HL-60 (cell line): Measurements from ENCODE around the gene TUT4.

Source experiments
- DNase-seq, 2 experiments: peaks; one replicate each; pipeline ENCODE4 v3.0.0-alpha.2; 2010 to 2020; ENCODE audit warnings: low read depth in 1 of 2, low spot score in 1 of 2
- H3K27ac ChIP-seq: fragments of 250-450 bp; sonication (Bioruptor Pico); replicated peaks from 2 replicates; pipeline ENCODE4 v1.5.1; 2020; ENCODE audit warnings: mild to moderate bottlenecking, moderate library complexity
- H3K27me3 ChIP-seq: fragments of 250-450 bp; sonication (Bioruptor Pico); 2 replicates; pipeline ENCODE4 v1.5.1; 2021; ENCODE audit warnings: mild to moderate bottlenecking, moderate library complexity; ENCODE audit not compliant: insufficient read depth, poor library complexity, severe bottlenecking
- H3K4me3 ChIP-seq: replicated peaks from 2 replicates; pipeline ENCODE4 v1.5.1; 2011; ENCODE audit warnings: mild to moderate bottlenecking, control low read depth, low read length; ENCODE audit not compliant: insufficient read depth
- GABPA ChIP-seq: IDR thresholded peaks from 2 replicates; pipeline ENCODE4 v1.6.1; 2012; ENCODE audit warnings: low read depth
- POLR2AphosphoS5 ChIP-seq: IDR thresholded peaks from 2 replicates; pipeline ENCODE4 v1.6.1; 2012; ENCODE audit warnings: low read depth
- SPI1 ChIP-seq: IDR thresholded peaks from 2 replicates; pipeline ENCODE4 v1.6.1; 2012; ENCODE audit warnings: low read depth, mild to moderate bottlenecking, borderline replicate concordance
- TF ChIP-seq, protein P1 (sequence below): IDR thresholded peaks from 2 replicates; pipeline ENCODE4 v1.6.1; 2012; ENCODE audit warnings: low read depth; ENCODE audit not compliant: insufficient replicate concordance
- TF ChIP-seq, protein P2 (sequence below): IDR thresholded peaks from one replicate; pipeline ENCODE4 v1.5.1; 2011; ENCODE audit warnings: low read length, control low read depth, inconsistent platforms; ENCODE audit not compliant: insufficient read depth

Gene TUT4

DNA sequence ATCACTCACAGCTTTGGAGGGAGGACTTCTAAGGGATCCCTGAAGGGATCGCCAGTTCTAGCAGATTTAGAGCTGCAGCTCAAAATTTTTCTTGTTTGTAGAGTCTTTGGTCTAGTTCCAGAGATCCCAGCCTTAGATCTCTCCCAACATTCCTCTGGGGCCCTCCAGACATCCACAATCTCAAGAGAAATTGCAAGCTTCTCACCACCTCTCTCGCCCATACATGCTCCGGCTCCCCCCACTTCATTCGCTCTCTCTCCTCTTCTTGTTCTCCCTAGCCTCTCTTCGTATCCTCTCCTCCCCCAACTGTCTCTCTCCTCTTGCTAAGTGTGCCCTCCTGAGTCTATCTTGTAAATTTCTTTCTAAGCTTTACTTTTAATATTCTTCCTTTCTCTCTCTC is 15.1 kb upstream of the TUT4 start:
- no peak overlapping the region for H3K4me3 ChIP-seq

DNA sequence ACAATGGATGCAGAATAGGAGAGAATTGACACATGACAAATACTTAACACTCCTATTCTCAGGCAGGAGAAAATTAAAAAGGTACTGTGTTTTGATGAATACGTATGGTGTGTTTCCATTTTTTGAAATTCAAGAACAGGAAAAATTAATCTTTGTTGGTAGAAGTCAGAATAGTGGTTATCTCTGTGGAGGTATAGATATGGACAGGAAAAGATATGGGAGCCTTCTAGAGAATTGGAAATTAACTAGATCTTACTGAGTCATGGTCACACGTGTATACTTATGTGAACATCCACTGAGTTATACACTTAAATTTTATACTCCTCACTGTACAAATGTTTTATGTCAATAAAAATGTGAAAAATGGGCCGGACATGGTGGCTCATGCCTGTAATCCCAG is 9.9 kb upstream of the TUT4 start:
- DNase-seq, result no peak
- H3K4me3 ChIP-seq, result no peak overlapping the region
- H3K27ac ChIP-seq, result no peak overlapping the region
- H3K27me3 ChIP-seq, result no peaks in the 10 kb centered on the region
- TF ChIP-seq GABPA, result no peak
- TF ChIP-seq, protein P1, sequence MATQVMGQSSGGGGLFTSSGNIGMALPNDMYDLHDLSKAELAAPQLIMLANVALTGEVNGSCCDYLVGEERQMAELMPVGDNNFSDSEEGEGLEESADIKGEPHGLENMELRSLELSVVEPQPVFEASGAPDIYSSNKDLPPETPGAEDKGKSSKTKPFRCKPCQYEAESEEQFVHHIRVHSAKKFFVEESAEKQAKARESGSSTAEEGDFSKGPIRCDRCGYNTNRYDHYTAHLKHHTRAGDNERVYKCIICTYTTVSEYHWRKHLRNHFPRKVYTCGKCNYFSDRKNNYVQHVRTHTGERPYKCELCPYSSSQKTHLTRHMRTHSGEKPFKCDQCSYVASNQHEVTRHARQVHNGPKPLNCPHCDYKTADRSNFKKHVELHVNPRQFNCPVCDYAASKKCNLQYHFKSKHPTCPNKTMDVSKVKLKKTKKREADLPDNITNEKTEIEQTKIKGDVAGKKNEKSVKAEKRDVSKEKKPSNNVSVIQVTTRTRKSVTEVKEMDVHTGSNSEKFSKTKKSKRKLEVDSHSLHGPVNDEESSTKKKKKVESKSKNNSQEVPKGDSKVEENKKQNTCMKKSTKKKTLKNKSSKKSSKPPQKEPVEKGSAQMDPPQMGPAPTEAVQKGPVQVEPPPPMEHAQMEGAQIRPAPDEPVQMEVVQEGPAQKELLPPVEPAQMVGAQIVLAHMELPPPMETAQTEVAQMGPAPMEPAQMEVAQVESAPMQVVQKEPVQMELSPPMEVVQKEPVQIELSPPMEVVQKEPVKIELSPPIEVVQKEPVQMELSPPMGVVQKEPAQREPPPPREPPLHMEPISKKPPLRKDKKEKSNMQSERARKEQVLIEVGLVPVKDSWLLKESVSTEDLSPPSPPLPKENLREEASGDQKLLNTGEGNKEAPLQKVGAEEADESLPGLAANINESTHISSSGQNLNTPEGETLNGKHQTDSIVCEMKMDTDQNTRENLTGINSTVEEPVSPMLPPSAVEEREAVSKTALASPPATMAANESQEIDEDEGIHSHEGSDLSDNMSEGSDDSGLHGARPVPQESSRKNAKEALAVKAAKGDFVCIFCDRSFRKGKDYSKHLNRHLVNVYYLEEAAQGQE, result no peak
- TF ChIP-seq POLR2AphosphoS5, result no peak
- no peak for TF ChIP-seq SPI1
- TF ChIP-seq, protein P2, sequence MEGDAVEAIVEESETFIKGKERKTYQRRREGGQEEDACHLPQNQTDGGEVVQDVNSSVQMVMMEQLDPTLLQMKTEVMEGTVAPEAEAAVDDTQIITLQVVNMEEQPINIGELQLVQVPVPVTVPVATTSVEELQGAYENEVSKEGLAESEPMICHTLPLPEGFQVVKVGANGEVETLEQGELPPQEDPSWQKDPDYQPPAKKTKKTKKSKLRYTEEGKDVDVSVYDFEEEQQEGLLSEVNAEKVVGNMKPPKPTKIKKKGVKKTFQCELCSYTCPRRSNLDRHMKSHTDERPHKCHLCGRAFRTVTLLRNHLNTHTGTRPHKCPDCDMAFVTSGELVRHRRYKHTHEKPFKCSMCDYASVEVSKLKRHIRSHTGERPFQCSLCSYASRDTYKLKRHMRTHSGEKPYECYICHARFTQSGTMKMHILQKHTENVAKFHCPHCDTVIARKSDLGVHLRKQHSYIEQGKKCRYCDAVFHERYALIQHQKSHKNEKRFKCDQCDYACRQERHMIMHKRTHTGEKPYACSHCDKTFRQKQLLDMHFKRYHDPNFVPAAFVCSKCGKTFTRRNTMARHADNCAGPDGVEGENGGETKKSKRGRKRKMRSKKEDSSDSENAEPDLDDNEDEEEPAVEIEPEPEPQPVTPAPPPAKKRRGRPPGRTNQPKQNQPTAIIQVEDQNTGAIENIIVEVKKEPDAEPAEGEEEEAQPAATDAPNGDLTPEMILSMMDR, result no peak

More for the DNA sequence above, 15.1 kb upstream of the TUT4 start:
- DNase-seq, result no peak
- no peaks in the 10 kb centered on the region for H3K27me3 ChIP-seq
- no peak overlapping the region for H3K27ac ChIP-seq
- no peak for TF ChIP-seq GABPA
- TF ChIP-seq, protein P2, result no peak
- no peak for TF ChIP-seq SPI1
- TF ChIP-seq, protein P1, result no peak

DNA sequence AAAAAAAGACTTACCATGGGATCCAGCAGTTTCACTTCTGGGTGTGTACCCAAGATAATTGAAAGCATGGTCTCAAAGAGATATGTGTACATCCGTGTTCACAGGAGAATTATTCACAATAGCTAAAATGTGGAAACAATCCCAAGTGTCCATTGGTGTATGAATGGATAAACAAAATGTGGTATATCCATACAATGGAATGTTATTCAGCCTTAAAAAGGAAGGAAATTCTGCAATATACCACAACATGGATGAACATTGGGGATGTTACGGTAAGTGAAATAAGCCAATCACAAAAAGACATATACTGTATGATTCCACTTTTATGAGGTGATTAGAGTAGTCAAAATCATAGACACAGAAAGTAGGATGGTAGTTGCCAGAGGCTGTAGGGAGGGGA is 7.0 kb upstream of the TUT4 start:
- TF ChIP-seq, protein P1, result no peak
- TF ChIP-seq SPI1 (no peak), GABPA (no peak), POLR2AphosphoS5 (no peak)
- TF ChIP-seq, protein P2, result no peak
- no peaks in the 10 kb centered on the region for H3K27me3 ChIP-seq
- H3K27ac ChIP-seq, result no peak overlapping the region
- H3K4me3 ChIP-seq, result no peak overlapping the region
- no peak for DNase-seq
